Measurements from ENCODE around the gene ITPA.
A peak's percentile ranks its signal among the peaks of the same experiment; 100 is the strongest.

Gene ITPA

DNA sequence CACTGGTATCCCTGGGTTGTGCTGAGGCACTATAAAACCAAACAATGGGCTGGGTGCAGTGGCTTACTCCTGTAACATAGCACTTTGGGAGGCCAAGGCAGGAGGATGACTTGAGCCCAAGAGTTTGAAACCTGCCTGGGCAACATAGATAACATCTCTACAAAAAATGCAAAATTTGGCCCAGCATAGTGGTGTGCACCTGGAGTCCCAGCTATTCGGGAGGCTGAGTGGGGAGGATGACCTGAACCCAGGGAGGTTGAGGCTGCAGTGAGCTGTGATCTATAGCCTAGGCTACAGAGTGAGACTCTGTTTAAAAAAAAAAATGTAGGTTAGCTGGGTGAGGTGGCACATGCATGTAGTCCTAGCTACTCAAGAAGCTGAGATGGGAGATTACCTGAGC lies 37.4 kb downstream of the ITPA start:
- DNase-seq: no peak

GRCh38 chr20:3247638-3248037 lies 38.3 kb downstream of the ITPA start:
- DNase-seq: no peak

GRCh38 chr20:3248167-3248992 lies 39.1 kb downstream of the ITPA start:
- peak; percentile 56 for DNase-seq

- DNase-seq: no peak
These were observed 39.7 kb downstream of the ITPA start for GRCh38 chr20:3248993-3249347.

- no peak for DNase-seq
These were observed 40.8 kb downstream of the ITPA start for GRCh38 chr20:3250091-3250504.

DNA sequence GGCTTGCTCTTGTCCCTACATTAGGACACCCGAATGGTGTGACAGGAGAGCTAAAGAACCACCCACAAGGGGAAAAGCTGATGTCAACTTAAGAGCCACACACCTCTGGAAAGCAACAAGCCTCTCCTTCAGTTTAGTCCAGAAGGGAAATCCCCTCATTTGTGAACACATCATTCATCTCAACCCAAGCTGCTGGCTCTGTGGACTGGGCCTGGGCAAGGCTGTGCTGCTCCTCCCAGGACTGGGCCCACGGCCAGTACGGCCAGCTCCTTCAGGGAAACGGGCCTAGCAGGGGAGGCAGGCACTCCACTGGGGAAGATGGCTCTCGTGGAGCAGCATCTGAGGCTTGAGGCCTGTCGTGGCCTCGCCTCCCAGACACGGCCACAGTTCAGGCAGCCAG lies 42.5 kb downstream of the ITPA start:
- peak; percentile 61 for DNase-seq

- DNase-seq: no peak
These were observed 46.4 kb downstream of the ITPA start for GRCh38 chr20:3255728-3256127.

DNA sequence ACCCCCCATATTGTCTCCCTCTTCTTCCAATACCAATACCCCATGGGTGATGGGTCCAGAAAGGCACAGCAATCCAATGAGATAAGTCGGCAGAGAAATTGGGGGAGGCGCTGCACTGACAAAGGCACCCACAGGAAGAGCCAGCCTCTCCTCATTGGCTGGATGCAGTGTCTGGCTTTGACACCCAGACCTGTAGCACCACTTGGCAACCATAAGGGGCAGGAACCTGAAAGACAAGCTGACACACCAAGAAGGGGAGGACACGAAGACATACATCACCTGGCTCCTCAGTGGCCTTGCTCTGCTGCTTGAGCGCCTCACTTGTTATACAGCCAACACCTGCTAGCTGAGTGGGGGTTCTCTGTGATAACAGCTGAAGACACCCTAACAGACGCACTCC lies 49.1 kb downstream of the ITPA start:
- DNase-seq: no peak

GRCh38 chr20:3262566-3262965 lies 53.3 kb downstream of the ITPA start:
- no peak for DNase-seq

DNA sequence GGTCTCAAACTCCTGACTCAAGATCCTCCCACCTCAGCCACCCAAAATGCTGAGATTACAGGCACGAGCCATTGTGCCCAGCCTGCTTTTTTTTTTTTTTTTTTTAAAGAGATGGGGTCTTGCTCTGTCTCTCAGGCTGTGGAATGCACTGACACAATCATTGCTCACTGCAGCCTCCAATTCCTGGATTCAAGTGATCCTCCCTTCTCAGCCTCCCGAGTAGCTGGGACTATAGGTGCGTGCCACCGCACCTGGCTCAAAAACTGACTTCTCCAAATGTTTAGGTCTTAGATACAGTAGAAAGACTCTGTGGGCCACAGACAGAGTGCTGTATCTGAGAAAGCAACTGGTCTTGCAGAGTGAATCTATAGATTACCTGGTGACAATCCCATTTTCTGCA lies 60.8 kb downstream of the ITPA start:
- DNase-seq: no peak

- DNase-seq: no peak
These were observed 64.1 kb downstream of the ITPA start for GRCh38 chr20:3273371-3273770.
